Transverse colon (tissue), 3 donors: ENCODE measurements around the gene PRSS38.

ENCODE experiments used
- POLR2A ChIP-seq: fragments of 450-650 bp; IDR thresholded peaks from one replicate; pipeline ENCODE4 v1.6.1; 2016; ENCODE audit warnings: antibody characterized with exemption, mild to moderate bottlenecking, moderate library complexity
- POLR2AphosphoS5 ChIP-seq, 3 donors: sonication (generic); formaldehyde crosslinking; IDR thresholded peaks; one replicate each; pipeline ENCODE4 v1.6.1; 2016; ENCODE audit warnings: antibody characterized with exemption in 3 of 3

DNA sequence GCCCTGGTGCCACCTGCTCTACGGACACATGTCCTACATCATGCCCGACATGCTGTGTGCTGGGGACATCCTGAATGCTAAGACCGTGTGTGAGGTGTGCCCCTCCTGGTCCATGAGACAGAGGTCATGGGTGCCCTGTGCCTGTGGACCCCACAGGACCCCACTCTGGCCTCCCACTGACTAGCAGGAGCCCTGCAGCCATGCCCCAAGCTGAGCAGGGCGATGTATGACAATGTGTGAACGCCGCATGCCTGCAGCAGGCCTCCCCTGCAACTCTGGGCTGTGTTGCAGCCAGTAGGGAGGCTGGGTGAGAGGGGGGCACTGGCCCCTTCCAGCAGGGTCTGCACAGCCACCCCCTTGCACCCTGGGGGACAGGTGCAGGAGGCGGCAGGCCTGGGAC lies 30.0 kb downstream of the PRSS38 start:
- TF ChIP-seq POLR2A: no peak
- no peak for TF ChIP-seq POLR2AphosphoS5 (IDR thresholded peaks at IDR 0.05)
